ENCODE data around the gene CASZ1.

CASZ1 gene

DNA sequence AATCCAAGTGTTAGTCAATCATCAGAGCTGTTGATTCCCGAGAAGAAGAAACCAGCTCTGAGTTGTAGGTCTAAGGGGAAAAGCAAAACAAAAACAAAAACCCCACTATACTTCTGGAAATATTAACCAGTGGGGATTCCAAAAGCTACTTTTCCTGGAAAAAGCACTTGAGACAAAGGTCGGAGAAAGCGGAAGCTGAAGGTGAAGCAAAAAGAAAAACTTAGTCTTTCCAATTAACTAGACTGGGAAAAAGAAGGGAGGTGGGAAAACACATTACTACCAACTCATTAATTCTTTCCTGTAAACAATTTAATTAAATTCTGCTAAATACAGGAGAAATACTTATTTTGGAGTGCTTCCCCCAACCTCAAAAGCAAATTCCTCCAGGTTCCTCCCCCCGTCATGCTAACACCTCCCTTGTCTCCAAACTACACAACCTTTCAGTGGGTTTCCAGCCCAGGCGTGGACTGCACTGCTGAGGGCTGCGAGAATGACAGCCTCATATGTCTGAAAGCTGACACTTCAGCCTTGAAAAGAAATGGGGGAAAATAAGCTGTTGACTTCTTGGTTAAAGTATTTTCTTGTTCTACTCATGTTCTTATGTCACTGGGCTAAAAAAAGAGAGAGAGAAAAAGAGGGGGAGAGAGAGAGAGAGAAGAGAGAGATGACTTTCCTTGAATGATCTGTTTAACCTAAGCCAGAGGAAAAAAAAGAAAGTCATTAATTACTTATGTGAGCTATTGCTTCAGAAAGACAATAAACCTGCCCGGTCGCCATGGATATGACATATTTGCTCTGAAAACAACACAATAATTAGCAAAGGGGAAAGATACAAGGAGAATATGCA is 5.1 kb downstream of the CASZ1 start:
- DNase-seq, result no peak

DNA sequence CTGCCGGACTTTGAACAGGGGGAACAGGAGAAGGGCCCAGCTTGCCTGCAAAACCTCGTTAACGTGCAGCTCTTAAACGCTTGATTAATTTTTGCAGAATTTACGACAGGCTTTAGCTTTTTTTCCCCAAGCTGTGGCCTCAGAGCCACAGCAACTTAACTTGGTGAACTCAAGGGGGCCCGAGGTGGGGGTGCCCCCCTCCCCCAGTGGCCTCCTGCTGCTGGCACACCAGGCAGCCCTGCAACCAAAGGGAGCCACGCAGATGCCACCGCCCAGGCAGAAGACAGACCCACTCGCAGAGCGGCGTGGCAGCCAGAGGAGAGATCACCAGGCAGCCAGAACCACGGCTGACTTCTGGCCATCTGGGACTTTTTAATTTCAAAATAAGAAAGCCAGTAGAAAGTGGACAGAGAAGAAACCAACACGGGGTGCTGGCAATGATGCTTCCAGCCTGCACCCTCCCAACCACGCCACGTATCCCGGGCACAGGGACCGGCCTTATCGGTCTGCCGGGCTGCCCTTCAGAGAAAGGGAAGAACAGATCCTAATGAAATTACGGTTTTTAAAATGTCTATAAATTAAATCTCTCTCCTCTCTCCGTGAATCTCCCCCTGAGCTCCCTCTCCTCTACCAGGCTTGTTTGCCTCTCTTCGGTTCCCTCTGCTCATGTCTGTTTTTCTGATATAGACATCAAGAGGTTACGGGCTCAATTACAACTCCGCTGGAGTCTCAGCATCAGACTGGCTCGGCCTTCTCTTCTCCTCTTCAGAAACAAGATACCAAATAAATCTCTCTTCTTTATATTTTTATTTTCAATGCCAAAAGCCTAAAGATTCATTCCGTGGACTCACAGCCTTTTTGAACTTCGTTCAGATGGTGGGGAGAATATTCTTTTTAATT is 6.4 kb downstream of the CASZ1 start:
- DNase-seq, result no peak

DNA sequence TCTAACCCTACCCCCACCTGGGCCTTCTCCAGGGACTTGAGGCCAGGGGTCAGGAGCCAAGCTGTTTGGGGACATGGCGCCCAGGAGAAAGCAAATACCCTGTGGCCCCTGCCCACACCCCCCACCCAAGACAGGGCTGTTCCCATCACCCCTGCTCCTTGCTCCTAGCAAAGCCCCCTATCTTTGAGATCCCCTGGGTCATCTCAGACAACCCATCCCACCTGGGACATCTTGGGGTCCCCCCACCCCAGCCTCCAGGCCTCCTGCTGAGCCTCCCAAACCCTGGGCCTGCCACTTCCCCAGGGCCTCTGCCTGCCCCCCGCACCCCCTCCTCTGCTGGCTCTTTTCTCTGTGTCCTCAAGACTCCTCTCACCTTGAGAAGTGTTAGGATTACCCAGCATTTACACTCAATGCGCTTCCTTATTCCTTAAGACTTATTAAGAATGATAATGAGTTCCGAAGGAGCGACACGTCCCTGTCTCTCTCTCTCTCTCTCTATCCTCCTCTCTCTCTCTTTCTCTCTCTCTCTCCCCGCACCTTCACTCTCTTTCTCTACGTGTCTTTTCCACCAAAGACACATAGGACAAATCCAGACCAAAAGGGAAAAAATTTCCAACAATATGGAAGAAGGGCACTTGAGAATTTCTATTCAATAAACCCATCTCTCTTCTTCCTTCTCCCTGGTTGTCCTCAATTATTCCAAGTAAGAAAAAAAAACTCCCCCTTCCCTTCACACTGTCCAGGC is 7.2 kb downstream of the CASZ1 start:
- no peak for DNase-seq

DNA sequence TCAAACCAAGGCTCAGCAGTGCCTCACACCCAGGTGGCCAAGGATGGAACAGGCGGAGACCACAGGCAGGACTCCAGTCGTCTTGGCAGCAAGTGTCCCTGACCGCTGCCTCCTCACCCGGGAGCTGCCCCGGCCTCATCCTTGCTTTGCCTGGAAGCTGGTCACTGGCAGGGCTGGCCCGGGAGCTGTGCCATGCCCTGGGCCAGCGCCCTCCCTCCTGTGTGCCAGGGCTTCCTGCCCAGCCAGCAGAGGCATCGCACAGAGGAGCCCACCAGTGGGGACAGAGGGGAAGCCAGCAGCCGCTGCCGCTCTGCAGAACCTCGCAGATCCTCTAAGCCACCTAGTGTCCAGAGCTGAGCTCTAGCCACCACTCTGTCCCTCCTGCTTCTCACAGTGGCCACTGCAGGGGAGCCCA is 7.8 kb downstream of the CASZ1 start:
- DNase-seq, result no peak

DNA sequence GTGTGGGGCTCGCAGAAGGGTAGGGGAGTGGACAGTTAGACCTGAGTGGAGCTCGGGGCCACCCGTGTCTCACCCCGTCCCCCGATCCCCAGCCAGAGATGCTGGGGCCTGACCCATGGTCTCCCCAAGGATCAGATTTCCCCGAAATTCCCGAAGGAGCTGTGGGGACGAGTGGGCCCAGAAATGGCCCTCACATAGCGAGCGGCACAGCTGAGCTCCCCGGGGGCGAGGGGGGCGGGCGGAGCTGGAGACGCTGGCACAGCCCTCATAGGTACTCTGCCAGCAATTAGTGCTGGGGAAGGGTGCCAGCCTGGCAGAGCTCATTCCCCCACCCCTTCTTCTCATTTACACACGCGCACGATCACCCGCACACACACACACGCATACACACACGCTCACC is 9.2 kb downstream of the CASZ1 start:
- DNase-seq, result no peak

DNA sequence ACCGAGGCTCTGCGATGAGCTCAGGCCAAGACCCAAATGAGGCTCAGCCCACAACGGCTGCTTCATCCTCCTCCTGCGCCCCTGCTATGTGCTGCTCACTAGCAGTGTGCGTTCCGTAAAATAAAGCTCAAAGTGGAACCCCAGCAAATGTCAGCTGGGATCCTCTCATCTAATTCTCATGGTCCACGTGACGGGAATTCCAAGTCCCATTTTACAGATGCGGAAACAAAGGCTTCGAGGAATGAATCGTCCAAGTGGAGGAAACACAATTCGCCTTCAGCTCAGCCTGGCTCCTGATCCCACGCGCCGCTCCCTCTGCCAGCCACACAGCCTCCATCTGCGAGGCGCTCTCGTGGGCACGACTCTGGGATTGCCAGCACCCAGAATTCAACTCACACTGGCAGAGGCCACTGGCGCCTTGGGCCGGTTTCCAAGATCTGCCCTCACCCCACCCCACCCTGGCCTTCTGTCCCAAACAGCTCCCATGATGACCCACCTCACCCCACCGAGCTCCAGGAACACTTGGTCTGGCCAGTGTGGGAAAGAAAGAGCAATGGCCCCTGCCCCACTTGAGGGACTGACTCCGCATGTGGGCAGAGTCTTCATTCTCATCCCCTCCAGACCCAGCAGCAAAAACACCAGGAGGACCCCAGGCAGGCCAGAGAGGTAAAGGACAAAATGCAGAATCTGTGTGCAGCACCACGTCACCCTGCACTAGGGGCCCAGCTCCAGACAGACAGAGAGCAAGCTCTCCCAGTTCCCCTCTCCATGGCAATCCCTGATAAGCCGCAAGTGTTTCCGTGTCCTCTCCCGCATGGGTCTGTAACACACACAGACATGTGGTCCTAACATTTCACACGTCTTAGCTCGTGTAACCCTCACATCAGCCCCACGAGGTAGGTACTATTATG is 10.5 kb downstream of the CASZ1 start:
- no peak for DNase-seq

DNA sequence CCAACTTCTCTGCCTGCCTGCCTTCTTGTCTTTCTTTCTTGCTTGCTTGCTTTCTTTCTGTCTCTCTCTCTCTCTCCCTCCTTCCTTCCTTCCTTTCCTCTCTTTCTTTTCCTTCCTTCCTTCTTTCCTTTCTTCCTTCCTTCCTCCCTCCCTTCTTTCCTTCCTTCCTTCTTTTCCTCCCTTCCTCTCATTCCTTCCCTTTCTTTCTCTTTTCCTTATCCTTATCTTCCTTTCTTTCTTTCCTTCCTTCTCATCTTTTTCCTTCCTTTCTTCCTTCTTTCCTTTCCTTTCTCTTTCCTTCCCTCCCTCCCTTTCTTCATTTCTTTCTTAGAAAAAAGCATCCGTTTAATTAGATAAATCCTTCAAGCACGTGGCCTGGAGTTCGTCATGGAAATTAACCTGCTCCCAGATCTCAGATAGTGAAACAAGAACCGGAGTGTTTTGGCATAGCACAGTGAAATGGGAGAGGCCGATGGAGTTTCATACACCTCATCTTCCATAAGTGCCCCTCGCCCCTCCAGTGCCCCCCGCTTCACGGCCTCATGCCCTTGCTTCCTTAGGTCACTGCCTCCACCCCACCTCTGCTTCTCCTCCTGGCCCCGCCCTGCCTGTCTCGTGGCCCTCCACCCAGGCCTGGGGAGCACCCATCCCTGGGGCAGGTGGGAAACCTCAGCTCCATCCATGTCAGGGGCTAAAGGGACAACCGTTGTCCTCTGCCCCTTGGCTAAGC is 11.3 kb downstream of the CASZ1 start:
- DNase-seq, result no peak

DNA sequence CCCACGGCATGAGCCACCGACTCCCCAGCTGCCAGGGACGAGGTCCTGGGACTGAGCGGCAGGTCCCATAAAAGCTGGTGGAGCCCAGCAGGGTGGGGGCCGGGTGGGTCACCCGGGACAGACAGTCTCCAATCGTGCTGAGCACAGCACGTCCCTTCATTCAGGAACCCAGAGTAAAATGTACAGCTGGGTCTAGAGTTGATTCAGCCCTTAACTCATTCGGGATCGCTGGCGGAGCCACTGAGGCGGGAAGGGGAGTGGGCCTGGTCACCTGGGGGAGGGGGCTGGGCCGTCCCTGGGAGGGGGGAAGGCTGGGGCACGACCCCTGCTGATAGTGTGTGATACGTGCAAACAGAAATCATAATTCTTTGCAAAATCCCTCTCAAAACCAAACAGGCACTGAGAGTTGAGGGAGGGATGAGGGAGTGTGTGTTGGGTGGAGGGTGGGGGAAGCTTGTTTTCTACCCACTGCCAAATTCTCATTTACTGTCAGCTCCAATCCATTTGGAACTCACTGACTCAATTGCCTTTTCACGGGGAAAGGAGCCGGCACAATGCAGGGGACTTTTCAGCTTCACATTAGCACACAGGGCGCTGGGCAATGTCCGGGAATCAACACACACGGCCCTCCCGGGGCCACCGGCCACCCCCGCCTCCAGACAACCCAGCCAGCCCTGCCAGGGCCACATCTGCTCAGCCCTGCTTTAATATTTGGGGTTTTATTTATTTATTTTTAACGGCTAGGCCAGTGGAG is 13.8 kb downstream of the CASZ1 start:
- DNase-seq, result no peak

DNA sequence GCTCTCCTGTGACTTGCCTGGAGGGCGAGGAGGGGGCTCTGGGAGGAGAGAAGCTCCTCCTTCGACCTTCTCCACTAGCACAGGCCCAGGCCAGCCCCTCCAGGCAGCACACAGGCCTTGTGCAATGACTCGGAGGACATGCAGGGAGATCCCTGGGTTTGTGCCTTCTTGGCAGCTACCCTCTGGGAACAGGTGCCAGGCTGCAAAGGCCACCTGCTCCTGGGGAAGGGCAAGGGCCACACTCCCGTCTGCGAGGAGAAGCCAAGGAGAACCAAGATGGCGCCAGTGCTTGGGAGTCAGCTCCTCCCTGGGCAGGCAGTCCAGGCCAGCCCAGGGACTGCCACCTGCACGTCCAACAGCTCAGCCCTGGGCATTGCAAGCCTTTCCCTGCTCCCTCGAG is 15.3 kb downstream of the CASZ1 start:
- DNase-seq, result no peak

DNA sequence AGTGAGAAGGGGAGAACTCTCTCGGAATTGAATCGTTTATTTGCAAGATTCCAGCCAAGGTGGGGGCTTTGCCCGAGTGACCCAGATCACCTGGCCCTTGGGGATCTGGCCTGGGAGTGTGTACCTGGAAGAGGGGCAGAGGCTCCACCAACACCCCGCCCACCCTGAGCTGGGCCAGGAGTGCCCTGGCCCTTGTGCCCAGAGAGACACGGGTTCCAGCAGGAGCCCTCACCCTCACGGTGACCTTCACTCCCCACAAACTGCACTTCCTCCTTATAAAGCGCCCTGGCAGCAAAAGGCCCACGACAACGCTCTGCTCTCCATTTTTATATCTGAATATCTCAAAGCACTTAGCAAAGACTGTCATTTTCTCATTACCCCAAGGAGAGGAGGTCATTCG is 16.6 kb downstream of the CASZ1 start:
- no peak for DNase-seq

DNA sequence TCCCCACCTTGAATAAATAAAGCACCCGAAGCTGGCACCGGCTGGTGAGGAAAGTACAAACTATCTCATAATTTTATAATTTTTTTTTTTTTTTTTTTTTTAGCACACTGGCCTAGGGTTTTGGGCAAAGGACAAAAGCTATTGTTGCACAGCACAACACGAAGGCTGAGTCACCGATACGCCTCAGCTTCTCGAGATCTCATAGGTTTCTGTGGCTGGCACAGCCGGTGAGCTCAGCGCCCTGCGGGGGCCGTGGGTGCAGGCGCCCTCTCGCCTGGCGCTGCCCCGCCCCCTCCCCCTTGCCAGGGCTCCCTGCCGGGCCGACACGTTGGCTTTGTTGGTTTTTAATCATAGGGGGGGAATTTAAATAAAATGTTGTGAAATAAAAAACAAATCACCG is 17.2 kb downstream of the CASZ1 start:
- no peak for DNase-seq

DNA sequence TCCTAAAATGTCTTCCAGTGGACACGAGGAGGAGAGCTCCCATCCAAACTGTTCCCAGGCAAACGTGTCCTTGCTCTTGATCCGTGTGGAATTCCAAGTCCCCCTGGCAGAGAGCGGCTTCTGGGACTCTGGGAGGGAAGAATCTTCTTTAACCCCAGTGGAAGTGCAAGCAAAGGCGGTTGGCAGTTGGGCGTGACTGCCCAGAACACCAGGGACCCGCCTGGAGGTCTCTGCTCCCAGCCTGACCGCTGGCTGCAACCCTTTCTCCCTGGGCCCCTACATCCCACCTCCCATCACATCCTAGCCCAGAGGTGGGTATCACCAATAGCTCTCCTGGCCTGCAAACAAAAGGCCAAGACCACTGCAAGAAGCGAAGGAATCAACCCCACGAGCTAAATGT is 17.8 kb downstream of the CASZ1 start:
- no peak for DNase-seq

DNA sequence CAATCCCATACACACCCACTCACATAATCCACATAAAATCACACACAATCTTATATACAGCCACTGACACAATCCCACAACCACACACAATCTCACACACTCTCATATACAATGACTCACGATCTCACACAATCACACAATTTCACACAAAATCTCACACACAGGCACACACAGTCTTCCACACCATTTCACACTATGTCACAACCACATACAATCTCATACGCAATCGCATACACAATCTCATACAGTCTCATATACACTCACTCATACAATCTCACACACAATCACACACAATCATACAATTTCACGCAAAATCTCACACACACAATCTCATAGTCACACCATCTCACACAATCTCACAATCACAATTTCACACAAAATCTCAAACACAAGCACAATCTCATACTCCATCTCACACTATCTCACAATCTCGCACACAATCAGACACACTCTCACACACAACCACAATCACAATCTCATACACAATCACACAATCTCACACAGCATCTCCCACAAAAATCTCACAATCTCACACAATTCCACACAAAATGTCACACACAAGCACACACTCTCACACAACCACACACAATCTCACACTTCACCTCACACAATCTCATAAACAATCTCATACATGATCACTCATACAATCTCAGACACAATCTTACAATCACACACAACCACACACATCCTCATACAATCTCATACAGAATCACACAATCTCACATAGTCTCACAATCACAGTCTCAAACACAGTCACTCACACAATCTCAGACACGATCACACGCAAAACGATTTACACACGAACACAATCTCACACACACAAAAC is 18.5 kb downstream of the CASZ1 start:
- no peak for DNase-seq

DNA sequence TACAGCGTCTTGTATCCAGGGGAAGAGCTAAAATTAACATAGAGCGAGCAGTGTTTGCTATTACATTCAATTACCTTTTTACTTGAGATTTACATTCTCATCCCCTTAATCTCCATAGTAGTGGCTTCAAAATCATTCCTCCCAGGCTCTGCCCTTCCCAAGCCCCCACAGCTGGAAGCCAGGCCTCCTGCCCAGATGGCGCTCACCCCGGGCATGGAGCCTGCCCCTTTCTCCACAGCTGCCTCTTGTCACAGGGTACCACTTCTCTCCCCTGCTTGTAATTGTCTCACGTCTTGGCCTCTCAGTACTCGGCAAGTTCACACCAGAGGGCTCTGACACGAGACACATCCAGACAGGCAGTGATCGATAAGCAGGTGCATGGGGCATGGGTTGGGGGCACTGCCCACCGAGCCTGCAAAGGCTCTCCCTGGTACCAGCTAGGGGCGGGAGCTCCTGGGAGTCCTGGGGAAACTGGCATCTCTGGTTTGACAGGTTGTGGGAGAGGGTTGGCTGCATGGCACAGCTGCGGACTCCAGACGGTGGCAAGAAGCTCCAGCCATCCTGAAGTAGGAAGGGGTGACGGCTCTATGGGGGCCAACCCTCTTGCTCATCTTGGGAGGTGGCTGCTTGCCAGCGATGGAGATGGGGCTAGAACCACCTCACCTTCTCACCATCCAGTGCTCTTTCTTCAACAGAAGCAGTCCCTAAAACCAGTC is 20.1 kb downstream of the CASZ1 start:
- DNase-seq, result no peak

DNA sequence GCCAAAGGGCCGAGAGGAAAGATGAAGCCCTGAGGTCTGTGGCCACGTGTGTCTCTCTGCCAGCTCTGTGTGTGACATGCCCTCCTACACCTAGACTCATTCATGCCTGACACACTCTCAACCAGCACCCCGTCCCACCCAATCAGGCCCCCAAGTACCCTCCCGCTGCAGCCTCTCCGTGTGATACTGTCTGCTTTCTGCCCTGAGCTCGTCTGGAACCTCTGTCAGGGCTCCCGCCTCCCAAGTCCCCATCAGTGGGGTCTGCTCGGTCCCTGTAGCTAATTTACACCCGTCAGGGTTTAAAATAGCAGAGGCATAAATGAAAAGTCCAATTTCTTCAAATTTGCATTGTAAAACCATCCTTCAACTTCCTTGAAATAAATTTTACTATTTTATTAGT is 20.7 kb downstream of the CASZ1 start:
- DNase-seq, result no peak

DNA sequence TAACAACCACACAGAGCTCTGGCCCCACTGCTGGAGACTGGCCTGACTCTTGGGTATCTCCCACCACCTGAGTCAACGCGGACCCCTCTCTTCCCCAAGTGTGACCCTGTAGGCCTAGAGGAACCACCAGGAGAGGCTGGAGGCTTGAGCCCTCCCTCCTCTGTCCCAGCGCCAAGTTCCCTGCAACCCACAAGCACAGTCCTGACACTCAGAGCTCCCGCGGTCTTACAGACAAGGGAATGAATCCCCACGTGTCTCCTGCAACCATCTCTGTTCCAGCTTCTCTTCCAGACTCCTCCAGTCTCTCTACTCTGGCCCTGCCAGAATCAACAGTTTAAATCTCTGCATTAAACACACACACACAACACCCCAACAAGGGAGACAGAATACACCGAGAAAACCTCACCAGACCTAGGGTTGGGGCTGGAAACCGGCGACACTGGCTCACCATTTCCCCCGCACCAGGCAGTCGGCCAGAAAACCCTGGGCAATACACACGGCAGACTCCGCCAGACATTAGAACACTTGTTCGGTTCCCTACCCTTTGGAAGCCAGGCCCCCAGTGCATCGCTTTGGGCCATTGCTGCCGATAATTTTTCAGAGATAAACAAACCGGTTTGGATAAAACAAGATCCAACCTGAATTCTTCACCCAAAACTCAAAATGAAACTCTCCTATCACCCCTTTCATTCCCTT is 21.7 kb downstream of the CASZ1 start:
- DNase-seq, result no peak

DNA sequence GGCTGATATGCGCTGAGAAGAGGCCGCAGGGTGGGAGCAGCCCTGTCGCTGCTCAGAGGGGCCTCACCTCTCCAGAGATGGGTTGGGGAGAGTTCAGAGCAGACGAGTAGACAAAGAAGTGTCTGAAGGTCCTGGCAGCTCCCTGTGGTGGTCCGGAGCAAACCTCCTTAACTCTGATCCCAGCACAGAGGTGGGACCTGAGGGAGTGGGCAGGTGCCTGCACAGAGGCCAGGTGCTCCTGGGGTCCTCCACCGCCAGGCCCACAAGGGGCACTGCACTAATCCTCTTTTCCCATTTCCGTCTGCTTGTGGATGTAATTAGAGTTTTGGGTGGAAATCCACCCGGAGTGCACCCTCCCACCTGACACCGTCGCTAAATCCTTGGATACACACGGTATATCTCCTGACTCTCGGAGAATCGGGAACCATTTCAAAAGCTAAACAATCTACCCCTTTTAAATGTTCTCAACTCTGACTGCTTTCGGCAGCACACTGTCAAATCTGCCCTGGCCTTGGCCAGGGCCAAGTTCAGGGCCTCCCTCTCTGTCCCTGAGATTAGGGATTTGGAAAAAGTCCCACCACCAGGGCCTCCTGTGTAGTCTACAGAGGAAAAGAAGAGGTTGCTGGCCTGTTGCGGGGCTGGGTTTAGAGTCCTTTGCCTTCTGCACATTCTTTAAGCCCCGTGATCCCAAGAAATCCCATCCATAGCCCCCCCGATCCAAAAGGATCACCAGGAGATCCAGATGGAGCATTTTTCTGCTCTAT is 22.4 kb downstream of the CASZ1 start:
- DNase-seq, result no peak

DNA sequence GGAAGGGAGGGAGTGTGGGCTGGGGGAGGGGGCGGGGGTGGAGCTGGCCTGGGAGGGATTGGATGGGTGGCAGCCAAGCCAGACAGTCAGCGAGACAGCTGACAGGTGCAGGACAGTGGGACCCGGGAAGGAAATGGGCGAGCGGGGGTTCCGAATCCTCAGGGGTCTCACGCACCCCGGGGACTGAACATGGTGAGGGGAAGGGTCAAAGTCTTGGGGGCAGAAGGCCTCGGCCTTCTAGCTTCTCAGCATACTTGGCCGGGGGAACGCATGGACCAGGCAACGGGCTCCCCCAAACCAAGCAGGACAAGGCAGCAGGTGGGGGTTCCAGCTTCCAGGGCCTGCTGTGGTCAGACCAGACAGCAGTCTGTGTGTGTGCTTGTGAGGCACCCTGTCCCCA is 23.1 kb downstream of the CASZ1 start:
- DNase-seq, result no peak

All from KG1 (cell line).